Activated T-helper 17 cell treated with anti-CD3 and anti-CD28 coated beads, Interleukin-2, amount 50 U/mL, for 72 hours (primary cell): Measurements from ENCODE around the gene CRY1. TPM values are rescaled to one million over a fixed set of nuclear protein-coding genes. Genes with fewer than 3 reads are reported as not detected.
"Not testable (repeated sequence)": the region's sequence is repeated elsewhere in the genome, so short reads cannot be mapped to it uniquely, and the experiment has no call there.

Experiments
- ATAC-seq: fragments of 150-1000 bp; cut with Tn5 transposase; replicated peaks from 2 replicates; pipeline ENCODE4 v1.10.0; 2021; ENCODE audit warnings: mild to moderate bottlenecking, moderate library complexity
- H3K27ac Mint-ChIP-seq: one replicate; pipeline ENCODE4 v1.8.0; 2022; ENCODE audit warnings: mixed read lengths
- H3K27me3 Mint-ChIP-seq: one replicate; pipeline ENCODE4 v1.8.0; 2022; ENCODE audit warnings: mixed read lengths
- H3K36me3 Mint-ChIP-seq: one replicate; pipeline ENCODE4 v1.8.0; 2022; ENCODE audit warnings: low read depth, mild to moderate bottlenecking, mixed read lengths
- H3K4me1 Mint-ChIP-seq: one replicate; pipeline ENCODE4 v1.8.0; 2022; ENCODE audit warnings: mixed read lengths
- H3K4me3 Mint-ChIP-seq: one replicate; pipeline ENCODE4 v1.8.0; 2022; ENCODE audit warnings: mild to moderate bottlenecking, mixed read lengths
- H3K9me3 Mint-ChIP-seq: one replicate; pipeline ENCODE4 v1.8.0; 2022; ENCODE audit warnings: mixed read lengths
- total RNA-seq, 2 donors: library from RNA; stranded (reverse); gene quantifications; one replicate each; pipeline ENCODE4 v1.2.3, GENCODE V29; 2022

Gene CRY1
- total RNA-seq, 2 donors from 2014 or later, result 14.6 to 21.6 TPM

DNA sequence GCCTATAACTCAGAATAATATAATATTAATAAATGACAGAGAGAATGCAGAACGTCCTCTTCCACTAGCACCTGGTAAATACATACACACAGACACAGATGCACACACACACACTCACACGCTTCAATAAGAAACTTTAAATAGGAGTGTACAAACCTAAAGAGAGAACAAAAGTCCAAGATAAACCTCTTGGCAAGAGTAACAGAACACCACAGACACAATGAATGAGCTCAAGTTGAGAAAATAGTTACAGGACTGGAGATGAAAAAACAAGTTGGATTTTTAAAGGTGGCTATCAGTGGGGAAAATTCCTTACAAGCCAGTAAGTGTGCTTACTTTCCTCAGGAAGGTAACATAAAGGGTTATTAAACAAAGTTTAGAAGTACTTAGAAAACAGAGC, 35.2 kb downstream of the CRY1 start:
- no peaks in the 10 kb centered on the region for H3K27me3 Mint-ChIP-seq

GRCh38 chr12:107057071-107057834, 36.1 kb downstream of the CRY1 start:
- Mint-ChIP-seq H3K4me3 (no peak overlapping the region), H3K27ac (peak overlapping the region; percentile 14), H3K27me3 (no peaks in the 10 kb centered on the region), H3K4me1 (peaks cover 12% of the 10 kb centered on the region), H3K9me3 (peaks cover 12% of the 10 kb centered on the region), H3K36me3 (no peaks in the 10 kb centered on the region)
- no peak for ATAC-seq

More for the DNA sequence above, 35.2 kb downstream of the CRY1 start:
- Mint-ChIP-seq H3K27ac (no peak overlapping the region), H3K36me3 (no peaks in the 10 kb centered on the region), H3K4me1 (peaks cover 12% of the 10 kb centered on the region), H3K4me3 (no peak overlapping the region), H3K9me3 (peaks cover 5% of the 10 kb centered on the region)
- no peak for ATAC-seq

- Mint-ChIP-seq H3K27ac (no peak overlapping the region), H3K4me3 (no peak overlapping the region), H3K36me3 (peaks cover 8% of the 10 kb centered on the region), H3K4me1 (peaks cover 19% of the 10 kb centered on the region), H3K27me3 (no peaks in the 10 kb centered on the region), H3K9me3 (peaks cover 12% of the 10 kb centered on the region)
- no peak for ATAC-seq
Observed at GRCh38 chr12:107053709-107054108, 39.6 kb downstream of the CRY1 start.

DNA sequence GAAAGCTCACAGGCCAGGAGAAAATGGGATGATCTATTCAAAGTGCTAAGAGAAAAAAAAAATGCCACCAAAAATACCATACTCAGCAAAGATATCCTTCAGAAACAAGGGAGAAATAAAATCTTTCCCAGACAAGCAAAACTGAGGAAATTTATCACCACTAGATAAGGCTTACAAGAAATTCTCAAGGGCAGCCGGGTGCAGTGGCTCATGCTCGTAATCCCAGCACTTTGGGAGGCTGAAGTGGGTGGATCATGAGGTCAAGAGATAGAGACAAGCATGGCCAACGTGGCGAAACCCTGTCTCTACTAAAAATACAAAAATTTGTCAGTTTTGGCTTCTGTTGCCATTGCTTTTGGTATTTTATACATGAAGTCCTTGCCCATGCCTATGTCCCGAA, 48.2 kb downstream of the CRY1 start:
- ATAC-seq, result no peak
- Mint-ChIP-seq H3K4me1 (peaks cover 17% of the 10 kb centered on the region), H3K27ac (no peak overlapping the region), H3K4me3 (no peak overlapping the region), H3K36me3 (peaks cover 34% of the 10 kb centered on the region), H3K27me3 (no peaks in the 10 kb centered on the region), H3K9me3 (peaks cover 23% of the 10 kb centered on the region)

GRCh38 chr12:107042801-107043200, 50.5 kb downstream of the CRY1 start:
- H3K27ac Mint-ChIP-seq, result no peak overlapping the region
- H3K9me3 Mint-ChIP-seq, result peaks cover 24% of the 10 kb centered on the region
- ATAC-seq, result no peak
- no peaks in the 10 kb centered on the region for H3K27me3 Mint-ChIP-seq
- no peak overlapping the region for H3K4me3 Mint-ChIP-seq
- peaks cover 35% of the 10 kb centered on the region for H3K4me1 Mint-ChIP-seq
- peaks cover 26% of the 10 kb centered on the region for H3K36me3 Mint-ChIP-seq

DNA sequence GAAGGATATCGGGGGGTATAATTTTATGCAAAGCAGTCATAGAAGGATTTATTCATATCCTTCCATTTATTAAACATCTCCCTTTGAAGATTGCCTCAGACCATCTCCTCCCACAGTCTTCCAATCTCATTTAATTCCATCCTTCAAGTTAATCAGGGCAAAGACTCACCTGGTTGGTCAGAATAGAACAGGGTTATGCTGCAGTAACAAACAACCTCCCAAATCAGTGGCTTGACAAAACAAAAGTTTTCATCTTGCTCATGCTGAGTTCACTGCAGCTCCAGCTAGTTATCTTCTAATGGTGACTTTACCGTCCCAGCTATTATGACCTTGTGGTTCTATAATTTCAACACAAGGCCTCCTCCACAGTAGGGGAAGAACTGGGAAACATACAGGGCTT, 57.6 kb downstream of the CRY1 start:
- Mint-ChIP-seq H3K4me3 (no peak overlapping the region), H3K4me1 (peaks cover 55% of the 10 kb centered on the region), H3K9me3 (peaks cover 20% of the 10 kb centered on the region), H3K36me3 (peaks cover 6% of the 10 kb centered on the region), H3K27me3 (no peaks in the 10 kb centered on the region), H3K27ac (peak overlapping the region; percentile 13)
- ATAC-seq, result no peak

- H3K36me3 Mint-ChIP-seq, result peaks cover 6% of the 10 kb centered on the region
- peaks cover 57% of the 10 kb centered on the region for H3K4me1 Mint-ChIP-seq
- ATAC-seq, result peak; percentile 45
- H3K4me3 Mint-ChIP-seq, result peak overlapping the region; percentile 27
- peaks cover 20% of the 10 kb centered on the region for H3K9me3 Mint-ChIP-seq
- no peaks in the 10 kb centered on the region for H3K27me3 Mint-ChIP-seq
- peak overlapping the region; percentile 67 for H3K27ac Mint-ChIP-seq
Observed at GRCh38 chr12:107033758-107034739, 59.3 kb downstream of the CRY1 start.

DNA sequence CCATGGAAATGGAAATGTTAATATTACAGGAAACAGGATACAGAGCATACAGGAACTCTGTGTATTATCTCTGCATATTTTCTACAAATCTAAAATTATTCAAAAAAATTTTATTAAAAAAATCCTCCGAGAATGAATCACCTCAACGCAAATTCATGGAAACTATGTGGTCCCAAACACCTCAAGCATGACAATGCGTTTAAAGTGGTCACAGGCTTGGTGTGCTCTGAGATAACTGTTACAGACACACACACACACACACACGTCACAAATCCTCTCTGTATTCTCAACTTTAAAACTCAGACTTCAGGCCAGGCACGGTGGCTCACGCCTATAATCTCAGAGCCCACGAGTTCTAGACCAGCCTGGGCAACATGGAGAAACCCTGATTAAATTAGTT, 61.1 kb downstream of the CRY1 start:
- peaks cover 46% of the 10 kb centered on the region for H3K4me1 Mint-ChIP-seq
- ATAC-seq, result no peak
- H3K27me3 Mint-ChIP-seq, result no peaks in the 10 kb centered on the region
- H3K4me3 Mint-ChIP-seq, result peak overlapping the region; percentile 84
- H3K27ac Mint-ChIP-seq, result peak overlapping the region; percentile 46
- no peaks in the 10 kb centered on the region for H3K36me3 Mint-ChIP-seq
- peaks cover 15% of the 10 kb centered on the region for H3K9me3 Mint-ChIP-seq

DNA sequence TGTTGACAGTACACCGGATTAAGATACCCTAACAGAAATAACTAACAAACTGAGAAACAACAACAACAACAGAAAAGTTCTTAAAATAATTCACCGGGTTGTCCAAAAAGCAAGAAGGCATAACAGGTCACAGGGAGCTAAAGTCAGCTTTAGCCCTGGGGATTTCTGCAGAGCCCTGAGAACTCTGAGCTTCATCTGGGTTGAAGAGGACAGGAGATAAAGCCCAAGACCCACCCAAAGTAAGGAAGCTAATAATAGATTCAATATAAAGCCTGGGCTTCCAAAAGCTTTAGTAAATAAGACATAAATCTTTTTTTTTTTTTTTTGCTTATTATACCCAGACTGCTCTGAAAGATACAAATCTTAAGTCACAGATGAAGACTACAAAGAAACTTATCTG, 62.3 kb downstream of the CRY1 start:
- H3K27me3 Mint-ChIP-seq, result no peaks in the 10 kb centered on the region
- no peaks in the 10 kb centered on the region for H3K36me3 Mint-ChIP-seq
- peaks cover 8% of the 10 kb centered on the region for H3K9me3 Mint-ChIP-seq
- peaks cover 39% of the 10 kb centered on the region for H3K4me1 Mint-ChIP-seq
- peak overlapping the region; percentile 84 for H3K4me3 Mint-ChIP-seq
- peak overlapping the region; percentile 100 for H3K27ac Mint-ChIP-seq
- ATAC-seq, result no peak

DNA sequence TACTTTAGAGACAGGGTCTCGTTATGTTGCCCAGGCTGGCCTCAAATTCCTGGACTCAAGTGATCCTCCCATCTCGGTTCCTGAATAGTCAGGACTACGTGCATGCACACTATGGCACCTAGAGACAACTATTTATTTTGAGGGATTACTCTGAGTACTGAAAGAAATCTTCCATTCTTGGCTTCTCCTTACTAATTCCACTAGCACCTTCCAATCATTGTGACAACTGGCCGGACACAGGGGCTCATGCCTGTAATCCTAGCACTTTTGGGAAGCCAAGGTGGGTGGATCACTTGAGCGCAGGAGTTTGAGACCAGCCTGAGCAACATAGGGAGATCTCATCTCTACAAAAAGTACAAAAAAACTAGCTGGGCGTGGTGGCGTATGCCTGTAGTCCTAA, 64.3 kb downstream of the CRY1 start:
- no peak for ATAC-seq
- H3K36me3 Mint-ChIP-seq, result no peaks in the 10 kb centered on the region
- peaks cover under 1% of the 10 kb centered on the region for H3K9me3 Mint-ChIP-seq
- no peaks in the 10 kb centered on the region for H3K27me3 Mint-ChIP-seq
- H3K4me3 Mint-ChIP-seq, result peak overlapping the region; percentile 84
- peaks cover 37% of the 10 kb centered on the region for H3K4me1 Mint-ChIP-seq
- H3K27ac Mint-ChIP-seq, result peak overlapping the region; percentile 100

- Mint-ChIP-seq H3K9me3 (no peaks in the 10 kb centered on the region), H3K4me1 (peaks cover 38% of the 10 kb centered on the region), H3K4me3 (peak overlapping the region; percentile 84), H3K36me3 (no peaks in the 10 kb centered on the region), H3K27ac (peak overlapping the region; percentile 100), H3K27me3 (no peaks in the 10 kb centered on the region)
- ATAC-seq, result peak; percentile 94
Observed at GRCh38 chr12:107027636-107028053, 65.7 kb downstream of the CRY1 start.

- Mint-ChIP-seq H3K27ac (peak overlapping the region; percentile 100), H3K9me3 (no peaks in the 10 kb centered on the region), H3K4me3 (peak overlapping the region; percentile 84), H3K4me1 (peaks cover 34% of the 10 kb centered on the region), H3K27me3 (no peaks in the 10 kb centered on the region), H3K36me3 (no peaks in the 10 kb centered on the region)
- ATAC-seq, result peak; percentile 41
Observed at GRCh38 chr12:107026806-107027635, 66.3 kb downstream of the CRY1 start.

DNA sequence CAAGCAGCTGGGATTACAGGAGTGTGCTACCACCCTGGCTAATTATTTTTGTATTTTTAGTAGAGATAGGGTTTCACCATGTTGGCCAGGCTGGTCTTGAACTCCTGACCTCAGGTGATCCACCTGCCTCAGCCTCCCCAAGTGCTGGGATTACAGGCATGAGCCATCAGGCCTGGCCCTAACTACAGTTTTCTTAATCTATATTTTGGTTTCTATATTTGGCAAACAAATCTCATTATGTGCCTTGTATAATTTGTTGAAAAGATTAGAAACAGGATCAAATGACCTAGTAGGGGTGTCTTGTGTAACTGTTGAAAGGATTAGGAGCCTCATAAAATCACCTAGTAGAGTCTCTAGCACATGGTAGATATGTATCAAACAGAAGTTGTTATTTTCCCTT, 67.0 kb downstream of the CRY1 start:
- not testable (repeated sequence) for H3K27me3 Mint-ChIP-seq, H3K36me3 Mint-ChIP-seq, H3K9me3 Mint-ChIP-seq, ATAC-seq
- H3K4me1 Mint-ChIP-seq, result peaks cover 30% of the 10 kb centered on the region
- H3K27ac Mint-ChIP-seq, result peak overlapping the region; percentile 100
- H3K4me3 Mint-ChIP-seq, result peak overlapping the region; percentile 84

DNA sequence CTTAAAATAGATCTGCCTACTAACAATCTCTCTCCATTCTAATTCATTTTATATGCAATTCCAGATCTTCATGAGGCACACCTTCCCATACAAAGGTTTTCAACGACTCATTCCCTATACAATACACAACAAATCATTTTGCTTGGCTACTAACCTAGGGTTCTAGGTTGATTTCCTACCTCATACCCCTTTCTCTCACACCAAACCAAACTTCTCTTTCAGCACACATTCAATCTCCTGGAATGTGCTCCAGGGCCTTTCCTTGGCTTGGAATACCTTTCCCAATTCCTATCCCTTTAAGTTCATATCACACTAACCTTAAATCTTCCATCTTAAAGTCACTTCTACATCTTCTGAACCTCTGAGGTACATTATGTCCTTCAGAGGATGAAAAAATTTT, 67.7 kb downstream of the CRY1 start:
- H3K36me3 Mint-ChIP-seq, result peaks cover 9% of the 10 kb centered on the region
- H3K4me3 Mint-ChIP-seq, result peak overlapping the region; percentile 9
- ATAC-seq, result no peak
- no peaks in the 10 kb centered on the region for H3K9me3 Mint-ChIP-seq
- no peaks in the 10 kb centered on the region for H3K27me3 Mint-ChIP-seq
- peak overlapping the region; percentile 100 for H3K27ac Mint-ChIP-seq
- peaks cover 24% of the 10 kb centered on the region for H3K4me1 Mint-ChIP-seq
